AG09309 (cell line): ENCODE results near the gene FLT4.

ENCODE experiments used
- DNase-seq: peaks from one replicate; pipeline ENCODE4 v3.0.0-alpha.2; 2010; ENCODE audit warnings: low read depth
- H3K4me3 ChIP-seq: 2 replicates; pipeline ENCODE4 v1.5.1; 2011; ENCODE audit warnings: mild to moderate bottlenecking, low read depth, low read length, moderate library complexity; ENCODE audit not compliant: control insufficient read depth
- CTCF ChIP-seq: IDR thresholded peaks from 2 replicates; pipeline ENCODE4 v1.5.1; 2011; ENCODE audit warnings: mild to moderate bottlenecking, low read depth, low read length, inconsistent platforms; ENCODE audit not compliant: insufficient read depth, control insufficient read depth; ENCODE audit errors: missing control alignments

Gene FLT4

GRCh38 chr5:180636016-180636402 lies 13.4 kb downstream of the FLT4 start:
- H3K4me3 ChIP-seq: no peak overlapping the region
- no peak for TF ChIP-seq CTCF
- DNase-seq: no peak

GRCh38 chr5:180633283-180634177 lies 15.9 kb downstream of the FLT4 start:
- DNase-seq: no peak
- no peak overlapping the region for H3K4me3 ChIP-seq
- no peak for TF ChIP-seq CTCF

GRCh38 chr5:180632768-180633167 lies 16.6 kb downstream of the FLT4 start:
- no peak for DNase-seq
- no peak for TF ChIP-seq CTCF
- no peak overlapping the region for H3K4me3 ChIP-seq

- no peak for DNase-seq
- TF ChIP-seq CTCF: no peak
- H3K4me3 ChIP-seq: no peak overlapping the region
Measured at GRCh38 chr5:180631549-180632383, 17.6 kb downstream of the FLT4 start.

- TF ChIP-seq CTCF: no peak
- H3K4me3 ChIP-seq: no peak overlapping the region
- no peak for DNase-seq
Measured at GRCh38 chr5:180630426-180630825, 19.0 kb downstream of the FLT4 start.

- no peak for TF ChIP-seq CTCF
- no peak overlapping the region for H3K4me3 ChIP-seq
- DNase-seq: no peak
Measured at GRCh38 chr5:180629831-180630382, 19.5 kb downstream of the FLT4 start.
